GM21786 (cell line): ENCODE data around the gene SV2B.

ENCODE experiments used
- ATAC-seq: cut with Tn5 transposase; IDR thresholded peaks from one replicate; pipeline ENCODE4 v1.9.1; 2021; ENCODE audit not compliant: unreplicated experiment

SV2B gene

GRCh38 chr15:91225741-91226140 lies 125.7 kb downstream of the SV2B start:
- ATAC-seq = no peak

- ATAC-seq = no peak
Observed at GRCh38 chr15:91227117-91227516, 127.1 kb downstream of the SV2B start.

- ATAC-seq = no peak
Observed at GRCh38 chr15:91227766-91228165, 127.7 kb downstream of the SV2B start.

- ATAC-seq = no peak
Observed at GRCh38 chr15:91228383-91228782, 128.3 kb downstream of the SV2B start.

- ATAC-seq = no peak
Observed at GRCh38 chr15:91228890-91229289, 128.8 kb downstream of the SV2B start.

GRCh38 chr15:91231703-91232102 lies 131.6 kb downstream of the SV2B start:
- no peak for ATAC-seq

- ATAC-seq = no peak
Observed at GRCh38 chr15:91234759-91235158, 134.7 kb downstream of the SV2B start.

GRCh38 chr15:91235376-91235775 lies 135.3 kb downstream of the SV2B start:
- no peak for ATAC-seq

- no peak for ATAC-seq
Observed at GRCh38 chr15:91237445-91237844, 137.4 kb downstream of the SV2B start.

GRCh38 chr15:91238644-91239425 lies 138.8 kb downstream of the SV2B start:
- ATAC-seq = no peak

- ATAC-seq = no peak
Observed at GRCh38 chr15:91243826-91244225, 143.8 kb downstream of the SV2B start.

- ATAC-seq = no peak
Observed at GRCh38 chr15:91244919-91245318, 144.9 kb downstream of the SV2B start.

- ATAC-seq = no peak
Observed at GRCh38 chr15:91246998-91247397, 146.9 kb downstream of the SV2B start.

GRCh38 chr15:91249591-91249990 lies 149.5 kb downstream of the SV2B start:
- ATAC-seq = no peak

- no peak for ATAC-seq
Observed at GRCh38 chr15:91252322-91252721, 152.3 kb downstream of the SV2B start.

- ATAC-seq = no peak
Observed at GRCh38 chr15:91252756-91253155, 152.7 kb downstream of the SV2B start.

GRCh38 chr15:91253605-91254004 lies 153.5 kb downstream of the SV2B start:
- no peak for ATAC-seq

- no peak for ATAC-seq
Observed at GRCh38 chr15:91254766-91255165, 154.7 kb downstream of the SV2B start.

- no peak for ATAC-seq
Observed at GRCh38 chr15:91255670-91256192, 155.7 kb downstream of the SV2B start.

GRCh38 chr15:91257746-91258414 lies 157.8 kb downstream of the SV2B start:
- no peak for ATAC-seq

GRCh38 chr15:91258415-91258759 lies 158.3 kb downstream of the SV2B start:
- ATAC-seq = no peak

GRCh38 chr15:91259077-91259476 lies 159.0 kb downstream of the SV2B start:
- no peak for ATAC-seq
